Smooth muscle cell (in vitro differentiated cells): ENCODE measurements around the gene WDR93. TPM values are rescaled to one million over a fixed set of nuclear protein-coding genes. Genes with fewer than 3 reads are reported as not detected.
"Not testable (repeated sequence)": the region's sequence is repeated elsewhere in the genome, so short reads cannot be mapped to it uniquely, and the experiment has no call there.

ENCODE experiments used
- DNase-seq: peaks from one replicate; lab custom pipeline; 2025; ENCODE audit not compliant: unreplicated experiment; lab: John Stamatoyannopoulos, UW
- H2AFZ ChIP-seq: fragments of 200-600 bp; sonication (generic); 2 replicates; pipeline ENCODE4 v1.6.0; 2016; ENCODE audit warnings: antibody characterized with exemption, low read depth, mild to moderate bottlenecking
- H3F3A ChIP-seq: fragments of 200-600 bp; sonication (generic); 2 replicates; pipeline ENCODE4 v1.6.0; 2017; ENCODE audit warnings: antibody characterized with exemption, low read depth
- H3K27ac ChIP-seq: fragments of 200-600 bp; sonication (generic); 2 replicates; pipeline ENCODE4 v1.5.1; 2016; ENCODE audit warnings: low read depth, mild to moderate bottlenecking
- H3K27me3 ChIP-seq: fragments of 200-600 bp; sonication (generic); 2 replicates; pipeline ENCODE4 v1.6.1; 2016; ENCODE audit warnings: low read depth, mild to moderate bottlenecking
- H3K36me3 ChIP-seq: fragments of 200-600 bp; sonication (generic); 2 replicates; pipeline ENCODE4 v1.5.1; 2016; ENCODE audit warnings: low read depth
- H3K4me1 ChIP-seq: fragments of 200-600 bp; sonication (generic); 2 replicates; pipeline ENCODE4 v1.5.1; 2016; ENCODE audit warnings: low read depth
- H3K4me2 ChIP-seq: fragments of 200-600 bp; sonication (generic); 2 replicates; pipeline ENCODE4 v1.6.0; 2016; ENCODE audit warnings: mild to moderate bottlenecking
- H3K4me3 ChIP-seq: fragments of 200-600 bp; sonication (generic); 2 replicates; pipeline ENCODE4 v1.5.1; 2016; ENCODE audit warnings: mild to moderate bottlenecking
- H3K79me2 ChIP-seq: fragments of 200-600 bp; sonication (generic); 2 replicates; pipeline ENCODE4 v1.6.0; 2016; ENCODE audit warnings: low read depth, mild to moderate bottlenecking
- H3K9ac ChIP-seq: fragments of 200-600 bp; sonication (generic); 2 replicates; pipeline ENCODE4 v1.6.0; 2016; ENCODE audit warnings: low read depth
- H3K9me3 ChIP-seq: fragments of 200-600 bp; sonication (generic); replicated peaks from 2 replicates; pipeline ENCODE4 v1.5.1; 2016; ENCODE audit warnings: low read depth
- H4K20me1 ChIP-seq: fragments of 200-600 bp; sonication (generic); 2 replicates; pipeline ENCODE4 v1.6.0; 2016; ENCODE audit warnings: low read depth
- WGBS: methylation state at CpG from one replicate; pipeline ENCODE4 v1.1.7; 2016; ENCODE audit warnings: low lambda C conversion rate; 5-methylcytosine and 5-hydroxymethylcytosine counted together
- polyA plus RNA-seq: library from polyadenylated mRNA; unstranded; fragments of >200 nt; fragmentation: Nextera tagmentation; extraction: Ambion mirVana; gene quantifications from 2 replicates; pipeline ENCODE4 v1.2.1, GENCODE V29; 2016
- total RNA-seq: library from RNA; depleted of rRNA; stranded (reverse); fragments of >200 nt; gene quantifications from 2 replicates; pipeline ENCODE4 v1.2.3, GENCODE V29; 2014
- TF ChIP-seq, protein P1 (sequence below): fragments of 200-600 bp; sonication (generic); IDR thresholded peaks from 2 replicates; pipeline ENCODE4 v1.5.1; 2017; ENCODE audit warnings: borderline replicate concordance, mild to moderate bottlenecking, antibody characterized with exemption; ENCODE audit not compliant: insufficient read depth, poor library complexity, severe bottlenecking

WDR93 gene
- total and polyA plus RNA-seq, 2 experiments from 2014 or later = 0.80 TPM; not detected in 1

DNA sequence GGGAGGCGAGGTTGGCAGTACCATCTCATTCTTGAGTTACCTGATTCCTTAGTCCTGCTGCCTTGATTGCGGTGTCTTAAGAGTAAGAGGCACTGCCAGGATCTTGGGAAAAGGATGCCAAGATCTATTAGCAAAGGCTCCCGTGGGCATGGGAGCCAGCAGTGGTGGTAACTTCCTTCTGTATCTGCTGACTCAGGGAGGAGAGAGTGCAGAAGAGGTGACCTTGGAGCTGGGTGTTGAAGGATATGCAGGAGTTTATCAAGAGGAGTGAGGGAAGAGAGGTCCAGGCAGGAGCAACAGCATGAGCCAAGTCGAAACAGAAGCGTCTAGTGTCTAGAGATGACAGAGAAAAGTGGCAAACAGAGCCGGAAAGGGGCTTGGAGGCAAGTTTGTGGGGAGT, 90.0 kb downstream of the WDR93 start:
- Histone ChIP-seq H3K27me3 (no peaks in the 10 kb centered on the region), H3K27ac (no peak overlapping the region), H3K4me2 (no peak overlapping the region), H3K4me3 (no peak overlapping the region), H3K36me3 (no peaks in the 10 kb centered on the region), H4K20me1 (no peaks in the 10 kb centered on the region), H2AFZ (no peak overlapping the region), H3F3A (peaks cover 9% of the 10 kb centered on the region), H3K9me3 (no peaks in the 10 kb centered on the region), H3K4me1 (peaks cover 8% of the 10 kb centered on the region), H3K9ac (no peak overlapping the region), H3K79me2 (no peaks in the 10 kb centered on the region)
- 90% methylated on average over 6 of the region's 6 CpGs for WGBS
- TF ChIP-seq, protein P1, sequence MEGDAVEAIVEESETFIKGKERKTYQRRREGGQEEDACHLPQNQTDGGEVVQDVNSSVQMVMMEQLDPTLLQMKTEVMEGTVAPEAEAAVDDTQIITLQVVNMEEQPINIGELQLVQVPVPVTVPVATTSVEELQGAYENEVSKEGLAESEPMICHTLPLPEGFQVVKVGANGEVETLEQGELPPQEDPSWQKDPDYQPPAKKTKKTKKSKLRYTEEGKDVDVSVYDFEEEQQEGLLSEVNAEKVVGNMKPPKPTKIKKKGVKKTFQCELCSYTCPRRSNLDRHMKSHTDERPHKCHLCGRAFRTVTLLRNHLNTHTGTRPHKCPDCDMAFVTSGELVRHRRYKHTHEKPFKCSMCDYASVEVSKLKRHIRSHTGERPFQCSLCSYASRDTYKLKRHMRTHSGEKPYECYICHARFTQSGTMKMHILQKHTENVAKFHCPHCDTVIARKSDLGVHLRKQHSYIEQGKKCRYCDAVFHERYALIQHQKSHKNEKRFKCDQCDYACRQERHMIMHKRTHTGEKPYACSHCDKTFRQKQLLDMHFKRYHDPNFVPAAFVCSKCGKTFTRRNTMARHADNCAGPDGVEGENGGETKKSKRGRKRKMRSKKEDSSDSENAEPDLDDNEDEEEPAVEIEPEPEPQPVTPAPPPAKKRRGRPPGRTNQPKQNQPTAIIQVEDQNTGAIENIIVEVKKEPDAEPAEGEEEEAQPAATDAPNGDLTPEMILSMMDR = no peak
- no peak for DNase-seq

DNA sequence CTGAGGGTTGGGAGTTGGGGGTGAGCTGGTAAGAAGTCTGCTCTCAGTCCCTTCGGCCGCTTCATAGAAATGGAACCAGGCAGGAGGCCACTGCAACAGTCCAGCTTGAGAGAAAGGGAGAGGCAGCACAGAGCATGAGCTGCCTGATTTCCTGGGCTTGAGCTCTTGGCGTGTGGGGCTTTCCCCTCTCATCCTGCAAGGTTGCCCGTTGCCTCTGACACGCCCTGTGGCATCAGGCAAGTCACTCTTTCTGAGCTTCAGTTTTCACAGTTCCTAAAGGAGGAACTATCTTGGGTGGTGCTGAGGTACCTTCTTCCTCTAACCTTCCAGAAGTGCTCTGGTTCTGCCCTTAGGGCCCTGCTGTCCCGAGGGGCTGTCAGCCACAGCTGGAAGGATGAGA, 90.4 kb downstream of the WDR93 start:
- no peak overlapping the region for H3K4me3 ChIP-seq
- no peaks in the 10 kb centered on the region for H3K36me3 ChIP-seq
- no peaks in the 10 kb centered on the region for H3K27me3 ChIP-seq
- no peaks in the 10 kb centered on the region for H4K20me1 ChIP-seq
- peak overlapping the region; percentile 86 for H3K27ac ChIP-seq
- no peak overlapping the region for H3K4me2 ChIP-seq
- TF ChIP-seq, protein P1 = no peak
- H3K79me2 ChIP-seq = no peaks in the 10 kb centered on the region
- peaks cover 6% of the 10 kb centered on the region for H3K4me1 ChIP-seq
- no peaks in the 10 kb centered on the region for H3K9me3 ChIP-seq
- H3F3A ChIP-seq = peaks cover 9% of the 10 kb centered on the region
- WGBS = 80% methylated on average over 6 of the region's 6 CpGs
- no peak overlapping the region for H3K9ac ChIP-seq
- H2AFZ ChIP-seq = no peak overlapping the region
- no peak for DNase-seq

DNA sequence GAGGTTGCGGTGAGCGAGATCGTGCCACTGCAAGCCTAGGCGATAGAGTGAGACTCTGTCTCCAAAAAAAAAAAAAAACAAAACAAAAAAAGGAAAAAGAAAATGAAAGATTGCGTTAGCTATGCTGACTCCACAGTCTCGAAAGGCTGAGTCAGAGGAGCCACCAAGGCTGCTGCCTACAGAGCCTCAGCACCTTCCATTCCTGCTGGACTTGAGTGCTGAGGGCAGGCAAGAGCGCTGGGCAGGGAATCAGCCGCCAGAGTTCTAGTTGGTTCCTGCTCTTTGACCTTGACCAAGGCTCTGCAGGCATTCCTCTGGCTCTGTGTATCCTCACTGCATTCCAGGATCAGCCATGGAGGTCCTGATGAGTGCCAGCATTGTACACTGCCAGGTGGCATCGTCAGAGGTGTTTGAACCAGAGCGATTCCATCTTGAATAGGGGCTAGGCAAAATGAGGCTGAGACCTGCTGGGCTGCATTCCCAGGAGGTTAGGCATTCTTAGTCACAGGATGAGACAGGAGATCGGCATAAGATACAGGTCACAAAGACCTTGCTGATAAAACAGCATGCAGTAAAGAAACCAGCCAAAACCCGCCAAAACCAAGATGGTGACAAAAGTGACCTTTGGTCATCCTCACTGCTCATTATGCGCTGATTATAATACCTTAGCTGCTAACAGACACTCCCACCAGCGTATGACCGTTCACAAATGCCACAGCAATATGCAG, 91.4 kb downstream of the WDR93 start:
- Histone ChIP-seq H3K9me3 (no peaks in the 10 kb centered on the region), H3K27ac (peak overlapping the region; percentile 86), H3K79me2 (no peaks in the 10 kb centered on the region), H3K9ac (peak overlapping the region; percentile 50), H3K36me3 (no peaks in the 10 kb centered on the region), H4K20me1 (no peaks in the 10 kb centered on the region), H3K4me2 (peak overlapping the region; percentile 16), H3K4me3 (no peak overlapping the region), H3F3A (peaks cover 9% of the 10 kb centered on the region), H3K27me3 (no peaks in the 10 kb centered on the region), H3K4me1 (no peaks in the 10 kb centered on the region), H2AFZ (no peak overlapping the region)
- 50% methylated on average over 15 of the region's 15 CpGs for WGBS
- TF ChIP-seq, protein P1 = no peak
- DNase-seq = no peak

DNA sequence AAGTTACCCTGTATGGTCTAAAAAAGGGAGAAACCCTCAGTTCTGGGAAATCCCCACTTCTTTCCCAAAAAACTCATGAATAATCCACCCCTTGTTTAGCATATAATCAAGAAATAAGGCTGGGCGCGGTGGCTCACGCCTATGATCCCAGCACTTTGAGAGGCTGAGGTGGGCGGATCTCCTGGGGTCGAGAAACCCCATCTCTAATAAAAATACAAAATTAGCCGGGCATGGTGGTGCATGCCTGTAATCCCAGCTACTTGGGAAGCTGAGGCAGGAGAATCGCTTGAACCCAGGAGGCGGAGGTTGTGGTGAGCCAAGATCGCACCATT, 92.0 kb downstream of the WDR93 start:
- Histone ChIP-seq H3K4me2 (peak overlapping the region; percentile 50), H3K27ac (peak overlapping the region; percentile 86)
- not testable (repeated sequence) for DNase-seq

More for the DNA sequence above, 92.0 kb downstream of the WDR93 start:
- not testable (repeated sequence) for H3F3A ChIP-seq, H3K79me2 ChIP-seq, H3K4me1 ChIP-seq, H3K9me3 ChIP-seq, H3K36me3 ChIP-seq, H3K4me3 ChIP-seq, H4K20me1 ChIP-seq, H2AFZ ChIP-seq, H3K9ac ChIP-seq, H3K27me3 ChIP-seq
- 94% methylated on average over 9 of the region's 9 CpGs for WGBS
